CD4-positive, alpha-beta memory T cell (primary cell): Measurements from ENCODE around the gene TRABD2B. TPM values are rescaled to one million over a fixed set of nuclear protein-coding genes. Genes with fewer than 3 reads are reported as not detected.

Experiments
- CTCF ChIA-PET: fragments of 350-600 bp; sonication (Branson Sonifier 250); formaldehyde crosslinking; loops from one replicate; lab custom pipeline; 2021; ENCODE audit warnings: inconsistent platforms; ENCODE audit not compliant: partially characterized antibody; lab: Charles Lee
- POLR2A ChIA-PET: fragments of 350-600 bp; sonication (Branson Sonifier 250); formaldehyde crosslinking; loops from one replicate; lab custom pipeline; 2021; ENCODE audit not compliant: partially characterized antibody; lab: Charles Lee
- DNase-seq, 5 donors: peaks; one replicate each; pipeline versions ENCODE4 v3.0.0 to v3.0.0-alpha.2; 2020 to 2022; ENCODE audit warnings: mixed read lengths in 1 of 5
- H3K27ac ChIP-seq: one replicate; pipeline ENCODE4 v1.7.0; 2013; ENCODE audit warnings: low read depth, low read length
- H3K27me3 ChIP-seq: 2 replicates; pipeline ENCODE4 v1.7.0; 2013; ENCODE audit warnings: mild to moderate bottlenecking, low read length, moderate library complexity; ENCODE audit not compliant: insufficient read depth
- H3K36me3 ChIP-seq: 2 replicates; pipeline ENCODE4 v1.7.0; 2013; ENCODE audit warnings: mild to moderate bottlenecking, low read length, moderate library complexity; ENCODE audit not compliant: insufficient read depth
- H3K4me1 ChIP-seq: 2 replicates; pipeline ENCODE4 v1.7.0; 2013; ENCODE audit warnings: mild to moderate bottlenecking, low read length, moderate library complexity; ENCODE audit not compliant: insufficient read depth
- H3K4me3 ChIP-seq, 2 donors: one replicate each; pipeline ENCODE4 v1.7.0; 2013; ENCODE audit warnings: low read length in 2 of 2, mild to moderate bottlenecking in 1 of 2
- H3K9me3 ChIP-seq, 2 donors: one replicate each; pipeline ENCODE4 v1.7.0; 2013; ENCODE audit warnings: low read length in 2 of 2, control low read depth in 1 of 2; ENCODE audit not compliant: control insufficient read depth in 1 of 2
- H3K27ac Mint-ChIP-seq, 7 donors: one replicate each; pipeline ENCODE4 v1.8.0; 2020 to 2021; ENCODE audit warnings: mixed read lengths in 7 of 7, mild to moderate bottlenecking in 6 of 7, inconsistent platforms in 3 of 7, moderate library complexity in 3 of 7
- H3K27me3 Mint-ChIP-seq, 2 donors: one replicate each; pipeline ENCODE4 v1.8.0; 2020 to 2021; ENCODE audit warnings: mixed read lengths in 2 of 2
- H3K36me3 Mint-ChIP-seq, 2 donors: one replicate each; pipeline ENCODE4 v1.8.0; 2020 to 2021; ENCODE audit warnings: mixed read lengths in 2 of 2, inconsistent platforms in 1 of 2, mild to moderate bottlenecking in 1 of 2
- H3K4me1 Mint-ChIP-seq, 4 donors: one replicate each; pipeline ENCODE4 v1.8.0; 2020 to 2021; ENCODE audit warnings: mixed read lengths in 4 of 4, mild to moderate bottlenecking in 1 of 4
- H3K4me3 Mint-ChIP-seq, 8 donors: one replicate each; pipeline ENCODE4 v1.8.0; 2020 to 2021; ENCODE audit warnings: mixed read lengths in 8 of 8, mild to moderate bottlenecking in 7 of 8, moderate library complexity in 6 of 8, inconsistent platforms in 3 of 8
- H3K9me3 Mint-ChIP-seq, 8 donors: one replicate each; pipeline ENCODE4 v1.8.0; 2020 to 2021; ENCODE audit warnings: mixed read lengths in 8 of 8, mild to moderate bottlenecking in 5 of 8, inconsistent platforms in 3 of 8, moderate library complexity in 1 of 8
- intact Hi-C: fragments of 100-400 bp; cut with micrococcal nuclease; formaldehyde crosslinking; loops from one replicate; pipeline ENCODE4 v1.15.1; 2023
- polyA plus RNA-seq, 2 donors: library from polyadenylated mRNA; unstranded; fragments of 300-500 nt; fragmentation: Illumina TruSeq; gene quantifications; one replicate each; pipeline ENCODE4 v1.2.3, GENCODE V29; 2021
- total RNA-seq, 2 experiments: library from RNA; stranded (reverse); gene quantifications; one replicate each; pipeline ENCODE4 v1.2.3, GENCODE V29; 2021

TRABD2B gene
- total and polyA plus RNA-seq, 4 experiments from 2014 or later: not detected

GRCh38 chr1:47914952-47915676, 82.1 kb downstream of the TRABD2B start:
- Mint-ChIP-seq H3K27ac (no peak overlapping the region), H3K4me1 (no peaks in the 10 kb centered on the region), H3K27me3 (peaks cover 1 to 7% of the 10 kb centered on the region in 2 donors), H3K4me3 (no peak overlapping the region), H3K9me3 (no peaks in the 10 kb centered on the region), H3K36me3 (no peaks in the 10 kb centered on the region)
- intact Hi-C loops: no loop called here
- Histone ChIP-seq H3K36me3 (no peaks in the 10 kb centered on the region), H3K27ac (no peak overlapping the region), H3K27me3 (no peaks in the 10 kb centered on the region), H3K4me1 (no peaks in the 10 kb centered on the region), H3K9me3 (no peaks in the 10 kb centered on the region), H3K4me3 (no peak overlapping the region)
- CTCF ChIA-PET: no interaction called here
- POLR2A ChIA-PET: no interaction called here
- DNase-seq: no peak

- intact Hi-C loops: no loop called here
- Mint-ChIP-seq H3K36me3 (no peaks in the 10 kb centered on the region), H3K9me3 (no peaks in the 10 kb centered on the region), H3K4me3 (no peak overlapping the region), H3K27ac (no peak overlapping the region), H3K27me3 (peaks cover 4 to 7% of the 10 kb centered on the region in 2 donors), H3K4me1 (no peaks in the 10 kb centered on the region)
- DNase-seq: no peak
- POLR2A ChIA-PET: no interaction called here
- CTCF ChIA-PET: no interaction called here
- no peaks in the 10 kb centered on the region for H3K27me3 ChIP-seq
- H3K27ac ChIP-seq: no peak overlapping the region
- H3K4me3 ChIP-seq: no peak overlapping the region
- H3K9me3 ChIP-seq: no peaks in the 10 kb centered on the region
- no peaks in the 10 kb centered on the region for H3K4me1 ChIP-seq
- no peaks in the 10 kb centered on the region for H3K36me3 ChIP-seq
Measured at GRCh38 chr1:47914218-47914938, 82.8 kb downstream of the TRABD2B start.

- intact Hi-C loops: no loop called here
- Mint-ChIP-seq H3K4me1 (no peaks in the 10 kb centered on the region), H3K27ac (no peak overlapping the region), H3K36me3 (no peaks in the 10 kb centered on the region), H3K9me3 (no peaks in the 10 kb centered on the region), H3K4me3 (no peak overlapping the region), H3K27me3 (peaks cover 6 to 10% of the 10 kb centered on the region in 2 donors)
- Histone ChIP-seq H3K4me3 (no peak overlapping the region), H3K27ac (no peak overlapping the region), H3K4me1 (no peaks in the 10 kb centered on the region), H3K9me3 (no peaks in the 10 kb centered on the region), H3K27me3 (no peaks in the 10 kb centered on the region), H3K36me3 (no peaks in the 10 kb centered on the region)
- ChIA-PET POLR2A (no interaction called here), CTCF (no interaction called here)
- no peak for DNase-seq
Measured at GRCh38 chr1:47913225-47913823, 83.9 kb downstream of the TRABD2B start.

GRCh38 chr1:47912756-47913155, 84.4 kb downstream of the TRABD2B start:
- H3K4me1 ChIP-seq: no peaks in the 10 kb centered on the region
- H3K36me3 ChIP-seq: no peaks in the 10 kb centered on the region
- H3K9me3 ChIP-seq: no peaks in the 10 kb centered on the region
- H3K4me3 ChIP-seq: no peak overlapping the region
- peaks cover 7 to 10% of the 10 kb centered on the region in 2 donors for H3K27me3 Mint-ChIP-seq
- H3K27ac Mint-ChIP-seq: no peak overlapping the region
- H3K36me3 Mint-ChIP-seq: no peaks in the 10 kb centered on the region
- no peak for DNase-seq
- H3K9me3 Mint-ChIP-seq: no peaks in the 10 kb centered on the region
- no peaks in the 10 kb centered on the region for H3K4me1 Mint-ChIP-seq
- CTCF ChIA-PET: no interaction called here
- no peak overlapping the region for H3K4me3 Mint-ChIP-seq
- H3K27me3 ChIP-seq: no peaks in the 10 kb centered on the region
- intact Hi-C loops: no loop called here
- no peak overlapping the region for H3K27ac ChIP-seq
- POLR2A ChIA-PET: no interaction called here

GRCh38 chr1:47911892-47912291, 85.3 kb downstream of the TRABD2B start:
- DNase-seq: no peak
- Mint-ChIP-seq H3K27me3 (peaks cover 7 to 10% of the 10 kb centered on the region in 2 donors), H3K36me3 (no peaks in the 10 kb centered on the region), H3K9me3 (no peaks in the 10 kb centered on the region), H3K4me1 (no peaks in the 10 kb centered on the region), H3K4me3 (no peak overlapping the region), H3K27ac (no peak overlapping the region)
- intact Hi-C loops: no loop called here
- Histone ChIP-seq H3K27me3 (no peaks in the 10 kb centered on the region), H3K36me3 (no peaks in the 10 kb centered on the region), H3K4me1 (no peaks in the 10 kb centered on the region), H3K9me3 (no peaks in the 10 kb centered on the region), H3K4me3 (no peak overlapping the region), H3K27ac (no peak overlapping the region)
- CTCF ChIA-PET: no interaction called here
- POLR2A ChIA-PET: no interaction called here

GRCh38 chr1:47911424-47911823, 85.8 kb downstream of the TRABD2B start:
- Histone ChIP-seq H3K27ac (no peak overlapping the region), H3K4me3 (no peak overlapping the region), H3K9me3 (no peaks in the 10 kb centered on the region), H3K4me1 (no peaks in the 10 kb centered on the region), H3K27me3 (no peaks in the 10 kb centered on the region), H3K36me3 (no peaks in the 10 kb centered on the region)
- H3K27me3 Mint-ChIP-seq: peaks cover 7 to 10% of the 10 kb centered on the region in 2 donors
- H3K27ac Mint-ChIP-seq: no peak overlapping the region
- intact Hi-C loops: no loop called here
- no peaks in the 10 kb centered on the region for H3K9me3 Mint-ChIP-seq
- no peak for DNase-seq
- ChIA-PET CTCF (no interaction called here), POLR2A (no interaction called here)
- H3K4me3 Mint-ChIP-seq: no peak overlapping the region
- no peaks in the 10 kb centered on the region for H3K36me3 Mint-ChIP-seq
- no peaks in the 10 kb centered on the region for H3K4me1 Mint-ChIP-seq

GRCh38 chr1:47908258-47908657, 88.9 kb downstream of the TRABD2B start:
- no peak for DNase-seq
- intact Hi-C loops: no loop called here

More at GRCh38 chr1:47908258-47908657, 88.9 kb downstream of the TRABD2B start:
- Histone ChIP-seq H3K36me3 (no peaks in the 10 kb centered on the region), H3K4me1 (no peaks in the 10 kb centered on the region), H3K9me3 (no peaks in the 10 kb centered on the region), H3K27me3 (no peaks in the 10 kb centered on the region), H3K4me3 (no peak overlapping the region), H3K27ac (no peak overlapping the region)
- Mint-ChIP-seq H3K9me3 (no peaks in the 10 kb centered on the region), H3K36me3 (no peaks in the 10 kb centered on the region), H3K4me1 (no peaks in the 10 kb centered on the region), H3K27ac (no peak overlapping the region), H3K4me3 (no peak overlapping the region), H3K27me3 (peaks cover 7 to 8% of the 10 kb centered on the region in 2 donors)
- POLR2A ChIA-PET: no interaction called here
- CTCF ChIA-PET: no interaction called here
